DND-41 (cell line): ENCODE results near the gene HMCN1.

Experiments
- ATAC-seq: fragments of 200-7000 bp; cut with Tn5 transposase; 3 replicates; pipeline ENCODE4 v1.9.1; 2021; ENCODE audit warnings: low read depth; ENCODE audit not compliant: insufficient read depth
- DNase-seq: peaks from one replicate; pipeline ENCODE4 v3.0.0-alpha.2; 2020
- H2AFZ ChIP-seq: 2 replicates; pipeline ENCODE4 v1.6.0; 2012; ENCODE audit warnings: low read depth, low read length
- H3K27ac ChIP-seq: 2 replicates; pipeline ENCODE4 v1.5.1; 2012; ENCODE audit warnings: low read length, inconsistent platforms
- H3K27me3 ChIP-seq: fragments of 200-600 bp; sonication (generic); 2 replicates; pipeline ENCODE4 v1.6.0; 2012; ENCODE audit warnings: low read length, mild to moderate bottlenecking, inconsistent platforms; ENCODE audit not compliant: insufficient read depth, poor library complexity
- H3K36me3 ChIP-seq: 2 replicates; pipeline ENCODE4 v1.5.1; 2012; ENCODE audit warnings: low read length, inconsistent platforms; ENCODE audit not compliant: insufficient read depth
- H3K4me1 ChIP-seq: 2 replicates; pipeline ENCODE4 v1.5.1; 2012; ENCODE audit warnings: mild to moderate bottlenecking, low read length; ENCODE audit not compliant: insufficient read depth
- H3K4me2 ChIP-seq: 2 replicates; pipeline ENCODE4 v1.6.0; 2012; ENCODE audit warnings: mild to moderate bottlenecking, moderate library complexity, low read length, inconsistent platforms; ENCODE audit not compliant: insufficient read depth
- H3K4me3 ChIP-seq, 2 experiments: fragments of 200-600 bp in 1 of 2; shearing (Covaris generic) in 1 of 2; 2 replicates each; pipeline ENCODE4 v1.5.1; 2012 to 2016; ENCODE audit warnings: inconsistent platforms in 2 of 2, low read length in 2 of 2, mild to moderate bottlenecking in 2 of 2, low read depth in 1 of 2, moderate library complexity in 1 of 2
- H3K79me2 ChIP-seq: 2 replicates; pipeline ENCODE4 v1.6.0; 2012; ENCODE audit warnings: low read length, inconsistent platforms; ENCODE audit not compliant: insufficient read depth
- H3K9ac ChIP-seq: 2 replicates; pipeline ENCODE4 v1.6.0; 2012; ENCODE audit warnings: low read depth, mild to moderate bottlenecking, inconsistent platforms, low read length, moderate library complexity
- H3K9me3 ChIP-seq: 2 replicates; pipeline ENCODE4 v1.5.1; 2012; ENCODE audit warnings: low read length, moderate library complexity, mild to moderate bottlenecking, inconsistent platforms; ENCODE audit not compliant: insufficient read depth, severe bottlenecking
- H4K20me1 ChIP-seq: 2 replicates; pipeline ENCODE4 v1.6.0; 2012; ENCODE audit warnings: low read length; ENCODE audit not compliant: insufficient read depth
- EZH2 ChIP-seq: IDR thresholded peaks from 3 replicates; pipeline ENCODE4 v1.6.1; 2012; ENCODE audit warnings: borderline replicate concordance, low read depth, mild to moderate bottlenecking, moderate library complexity, low read length, inconsistent platforms; ENCODE audit not compliant: severe bottlenecking
- TF ChIP-seq, protein P1 (sequence below): IDR thresholded peaks from 2 replicates; pipeline ENCODE4 v1.5.1; 2012; ENCODE audit warnings: borderline replicate concordance, low read length, moderate library complexity, mild to moderate bottlenecking; ENCODE audit not compliant: poor library complexity, severe bottlenecking; ENCODE audit errors: extremely low read depth

The HMCN1 gene

DNA sequence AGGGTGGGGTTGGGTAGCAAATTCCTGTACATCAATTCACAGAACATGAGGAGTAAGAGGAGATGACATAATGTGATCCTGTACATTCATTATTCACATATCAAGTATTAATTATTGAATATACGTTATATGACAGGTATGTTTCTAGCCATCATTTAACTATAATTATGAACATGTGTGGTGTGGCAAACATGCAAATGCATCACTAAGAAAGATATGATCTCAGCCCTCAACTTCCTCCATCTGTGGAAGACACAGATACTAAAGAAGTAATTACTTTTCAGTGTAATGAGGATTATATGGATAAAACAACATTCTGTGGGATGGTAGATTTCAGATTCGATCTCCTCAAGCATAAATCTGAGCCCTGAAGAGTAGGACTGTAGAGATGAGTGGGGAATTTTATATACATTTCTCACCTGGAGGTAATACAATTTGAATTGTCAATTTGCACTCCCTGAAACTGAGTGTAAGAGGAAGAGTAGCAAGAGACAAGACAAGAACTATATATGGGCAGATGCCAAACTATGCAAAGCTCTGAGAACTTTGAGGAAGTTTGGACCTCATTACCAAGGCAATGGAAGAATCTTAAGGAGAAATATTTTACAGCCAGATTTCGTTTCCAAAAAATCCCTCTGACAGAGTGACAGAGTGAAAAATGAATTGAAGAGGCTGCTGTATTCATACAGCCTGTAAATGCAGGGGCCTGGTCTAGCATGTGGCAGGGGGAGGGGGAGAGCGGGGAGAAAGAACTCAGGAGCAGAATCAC lies 365.3 kb downstream of the HMCN1 start:
- Histone ChIP-seq H3K4me2 (no peak overlapping the region), H3K9ac (no peak overlapping the region), H3K4me1 (no peaks in the 10 kb centered on the region), H4K20me1 (no peaks in the 10 kb centered on the region), H3K4me3 (no peak overlapping the region), H3K79me2 (no peaks in the 10 kb centered on the region), H3K27ac (no peak overlapping the region), H3K27me3 (no peaks in the 10 kb centered on the region), H3K9me3 (no peaks in the 10 kb centered on the region), H2AFZ (no peak overlapping the region), H3K36me3 (no peaks in the 10 kb centered on the region)
- no peak for DNase-seq
- TF ChIP-seq EZH2: no peak
- TF ChIP-seq, protein P1, sequence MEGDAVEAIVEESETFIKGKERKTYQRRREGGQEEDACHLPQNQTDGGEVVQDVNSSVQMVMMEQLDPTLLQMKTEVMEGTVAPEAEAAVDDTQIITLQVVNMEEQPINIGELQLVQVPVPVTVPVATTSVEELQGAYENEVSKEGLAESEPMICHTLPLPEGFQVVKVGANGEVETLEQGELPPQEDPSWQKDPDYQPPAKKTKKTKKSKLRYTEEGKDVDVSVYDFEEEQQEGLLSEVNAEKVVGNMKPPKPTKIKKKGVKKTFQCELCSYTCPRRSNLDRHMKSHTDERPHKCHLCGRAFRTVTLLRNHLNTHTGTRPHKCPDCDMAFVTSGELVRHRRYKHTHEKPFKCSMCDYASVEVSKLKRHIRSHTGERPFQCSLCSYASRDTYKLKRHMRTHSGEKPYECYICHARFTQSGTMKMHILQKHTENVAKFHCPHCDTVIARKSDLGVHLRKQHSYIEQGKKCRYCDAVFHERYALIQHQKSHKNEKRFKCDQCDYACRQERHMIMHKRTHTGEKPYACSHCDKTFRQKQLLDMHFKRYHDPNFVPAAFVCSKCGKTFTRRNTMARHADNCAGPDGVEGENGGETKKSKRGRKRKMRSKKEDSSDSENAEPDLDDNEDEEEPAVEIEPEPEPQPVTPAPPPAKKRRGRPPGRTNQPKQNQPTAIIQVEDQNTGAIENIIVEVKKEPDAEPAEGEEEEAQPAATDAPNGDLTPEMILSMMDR: no peak
- ATAC-seq: no peak

- Histone ChIP-seq H3K4me1 (no peaks in the 10 kb centered on the region), H3K27me3 (no peaks in the 10 kb centered on the region), H4K20me1 (no peaks in the 10 kb centered on the region), H3K9ac (no peak overlapping the region), H3K4me2 (no peak overlapping the region), H3K4me3 (no peak overlapping the region), H3K79me2 (no peaks in the 10 kb centered on the region), H2AFZ (no peak overlapping the region), H3K27ac (no peak overlapping the region), H3K36me3 (no peaks in the 10 kb centered on the region), H3K9me3 (no peaks in the 10 kb centered on the region)
- TF ChIP-seq, protein P1: no peak
- no peak for TF ChIP-seq EZH2
- DNase-seq (no peak), ATAC-seq (no peak)
Measured at GRCh38 chr1:186102107-186102506, 367.9 kb downstream of the HMCN1 start.

DNA sequence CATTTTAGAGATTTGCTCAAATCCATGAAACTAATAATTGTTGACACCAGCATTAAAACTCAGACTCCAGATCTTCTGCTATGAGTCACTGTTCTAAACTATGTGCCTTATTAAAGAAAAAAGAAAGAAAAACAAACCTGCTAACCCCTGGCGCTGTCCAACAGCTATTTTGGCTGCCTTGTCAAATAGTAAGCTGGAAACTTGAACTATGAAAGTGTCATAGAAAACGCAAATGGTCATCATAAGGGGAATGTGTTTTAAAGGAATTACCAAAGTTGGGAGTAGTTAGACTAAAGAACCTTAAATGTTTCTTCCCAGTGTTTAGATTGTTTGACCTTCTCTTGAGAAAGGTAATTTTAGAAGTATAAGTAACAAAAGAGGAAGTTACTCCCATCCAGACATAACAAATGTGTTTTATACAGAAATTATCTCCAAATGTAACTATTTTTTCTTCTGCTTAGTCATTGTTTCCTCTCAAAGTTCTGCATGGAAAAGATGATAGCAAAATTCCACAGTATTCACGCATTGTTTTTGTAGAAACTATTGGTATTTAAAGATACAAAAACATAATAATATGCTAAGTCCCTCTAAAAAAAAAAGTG lies 368.5 kb downstream of the HMCN1 start:
- H3K79me2 ChIP-seq: no peaks in the 10 kb centered on the region
- H4K20me1 ChIP-seq: no peaks in the 10 kb centered on the region
- no peak overlapping the region for H3K4me2 ChIP-seq
- H3K27ac ChIP-seq: no peak overlapping the region
- no peak for ATAC-seq
- no peak overlapping the region for H3K4me3 ChIP-seq
- DNase-seq: no peak
- no peaks in the 10 kb centered on the region for H3K9me3 ChIP-seq
- H3K27me3 ChIP-seq: no peaks in the 10 kb centered on the region
- no peaks in the 10 kb centered on the region for H3K36me3 ChIP-seq
- TF ChIP-seq, protein P1: no peak
- no peak for TF ChIP-seq EZH2
- no peak overlapping the region for H2AFZ ChIP-seq
- no peak overlapping the region for H3K9ac ChIP-seq
- no peaks in the 10 kb centered on the region for H3K4me1 ChIP-seq
